ENCODE measurements around the gene ZNF30. TPM values are rescaled to one million over a fixed set of nuclear protein-coding genes. Genes with fewer than 3 reads are reported as not detected.
"Not testable (repeated sequence)": the region's sequence is repeated elsewhere in the genome, so short reads cannot be mapped to it uniquely, and the experiment has no call there.

Gene ZNF30
- total and polyA plus RNA-seq, 4 donors = 1.3 to 1.8 (median 1.7) TPM

- Histone ChIP-seq H3K36me3 (ENCODE audit: control insufficient read depth in 4 of 4, insufficient read depth in 3 of 4, low read depth in 1 of 4, low read length in 3 of 4) (no peaks in the 10 kb centered on the region), H3K27me3 (ENCODE audit: control insufficient read depth in 4 of 4, insufficient read depth in 4 of 4, low read length in 3 of 4) (peaks cover 0 to 11% (median 1%) of the 10 kb centered on the region in 4 donors), H3K9ac (ENCODE audit: low read depth in 1 of 2, low read length in 2 of 2) (no peak overlapping the region), H3K9me3 (ENCODE audit: control insufficient read depth in 4 of 4, low read length in 3 of 4) (peaks cover 0 to 6% (median 1%) of the 10 kb centered on the region in 4 donors), H3K27ac (ENCODE audit: low read depth in 1 of 2, low read length in 2 of 2) (no peak overlapping the region), H3K4me3 (ENCODE audit: low read depth in 1 of 3, low read length in 3 of 3) (no peak overlapping the region), H3K4me1 (ENCODE audit: control insufficient read depth in 4 of 4, insufficient read depth in 4 of 4, low read length in 3 of 4) (peaks cover 0 to 1% (median 0%) of the 10 kb centered on the region in 4 donors)
- DNase-seq (ENCODE audit: low spot score) = no peak
- TF ChIP-seq JUND (IDR thresholded peaks at IDR 0.05) = no peak
- TF ChIP-seq YY1 (IDR thresholded peaks at IDR 0.05) = no peak
- TF ChIP-seq NR2F2 (IDR thresholded peaks at IDR 0.05) = no peak
- TF ChIP-seq, protein P1, sequence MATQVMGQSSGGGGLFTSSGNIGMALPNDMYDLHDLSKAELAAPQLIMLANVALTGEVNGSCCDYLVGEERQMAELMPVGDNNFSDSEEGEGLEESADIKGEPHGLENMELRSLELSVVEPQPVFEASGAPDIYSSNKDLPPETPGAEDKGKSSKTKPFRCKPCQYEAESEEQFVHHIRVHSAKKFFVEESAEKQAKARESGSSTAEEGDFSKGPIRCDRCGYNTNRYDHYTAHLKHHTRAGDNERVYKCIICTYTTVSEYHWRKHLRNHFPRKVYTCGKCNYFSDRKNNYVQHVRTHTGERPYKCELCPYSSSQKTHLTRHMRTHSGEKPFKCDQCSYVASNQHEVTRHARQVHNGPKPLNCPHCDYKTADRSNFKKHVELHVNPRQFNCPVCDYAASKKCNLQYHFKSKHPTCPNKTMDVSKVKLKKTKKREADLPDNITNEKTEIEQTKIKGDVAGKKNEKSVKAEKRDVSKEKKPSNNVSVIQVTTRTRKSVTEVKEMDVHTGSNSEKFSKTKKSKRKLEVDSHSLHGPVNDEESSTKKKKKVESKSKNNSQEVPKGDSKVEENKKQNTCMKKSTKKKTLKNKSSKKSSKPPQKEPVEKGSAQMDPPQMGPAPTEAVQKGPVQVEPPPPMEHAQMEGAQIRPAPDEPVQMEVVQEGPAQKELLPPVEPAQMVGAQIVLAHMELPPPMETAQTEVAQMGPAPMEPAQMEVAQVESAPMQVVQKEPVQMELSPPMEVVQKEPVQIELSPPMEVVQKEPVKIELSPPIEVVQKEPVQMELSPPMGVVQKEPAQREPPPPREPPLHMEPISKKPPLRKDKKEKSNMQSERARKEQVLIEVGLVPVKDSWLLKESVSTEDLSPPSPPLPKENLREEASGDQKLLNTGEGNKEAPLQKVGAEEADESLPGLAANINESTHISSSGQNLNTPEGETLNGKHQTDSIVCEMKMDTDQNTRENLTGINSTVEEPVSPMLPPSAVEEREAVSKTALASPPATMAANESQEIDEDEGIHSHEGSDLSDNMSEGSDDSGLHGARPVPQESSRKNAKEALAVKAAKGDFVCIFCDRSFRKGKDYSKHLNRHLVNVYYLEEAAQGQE (IDR thresholded peaks at IDR 0.05) = no peak
- TF ChIP-seq FOXA2 (IDR thresholded peaks at IDR 0.05) = no peak
- no peak for TF ChIP-seq RAD21 (IDR thresholded peaks at IDR 0.05)
- TF ChIP-seq, protein P2, sequence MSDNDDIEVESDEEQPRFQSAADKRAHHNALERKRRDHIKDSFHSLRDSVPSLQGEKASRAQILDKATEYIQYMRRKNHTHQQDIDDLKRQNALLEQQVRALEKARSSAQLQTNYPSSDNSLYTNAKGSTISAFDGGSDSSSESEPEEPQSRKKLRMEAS (IDR thresholded peaks at IDR 0.05) = no peak
- TF ChIP-seq RXRA (IDR thresholded peaks at IDR 0.05) = no peak
- TF ChIP-seq HNF4A (conservative IDR thresholded peaks at IDR 0.05) = no peak
- TF ChIP-seq, protein P3, sequence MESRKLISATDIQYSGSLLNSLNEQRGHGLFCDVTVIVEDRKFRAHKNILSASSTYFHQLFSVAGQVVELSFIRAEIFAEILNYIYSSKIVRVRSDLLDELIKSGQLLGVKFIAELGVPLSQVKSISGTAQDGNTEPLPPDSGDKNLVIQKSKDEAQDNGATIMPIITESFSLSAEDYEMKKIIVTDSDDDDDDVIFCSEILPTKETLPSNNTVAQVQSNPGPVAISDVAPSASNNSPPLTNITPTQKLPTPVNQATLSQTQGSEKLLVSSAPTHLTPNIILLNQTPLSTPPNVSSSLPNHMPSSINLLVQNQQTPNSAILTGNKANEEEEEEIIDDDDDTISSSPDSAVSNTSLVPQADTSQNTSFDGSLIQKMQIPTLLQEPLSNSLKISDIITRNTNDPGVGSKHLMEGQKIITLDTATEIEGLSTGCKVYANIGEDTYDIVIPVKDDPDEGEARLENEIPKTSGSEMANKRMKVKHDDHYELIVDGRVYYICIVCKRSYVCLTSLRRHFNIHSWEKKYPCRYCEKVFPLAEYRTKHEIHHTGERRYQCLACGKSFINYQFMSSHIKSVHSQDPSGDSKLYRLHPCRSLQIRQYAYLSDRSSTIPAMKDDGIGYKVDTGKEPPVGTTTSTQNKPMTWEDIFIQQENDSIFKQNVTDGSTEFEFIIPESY (IDR thresholded peaks at IDR 0.05) = no peak
- TF ChIP-seq SP1 (IDR thresholded peaks at IDR 0.05) = no peak
- TF ChIP-seq HNF4G (IDR thresholded peaks at IDR 0.05) = no peak
- 6% methylated on average over 59 of the region's 59 CpGs for WGBS
These were observed 21.8 kb upstream of the ZNF30 start for GRCh38 chr19:34904664-34905527.

DNA sequence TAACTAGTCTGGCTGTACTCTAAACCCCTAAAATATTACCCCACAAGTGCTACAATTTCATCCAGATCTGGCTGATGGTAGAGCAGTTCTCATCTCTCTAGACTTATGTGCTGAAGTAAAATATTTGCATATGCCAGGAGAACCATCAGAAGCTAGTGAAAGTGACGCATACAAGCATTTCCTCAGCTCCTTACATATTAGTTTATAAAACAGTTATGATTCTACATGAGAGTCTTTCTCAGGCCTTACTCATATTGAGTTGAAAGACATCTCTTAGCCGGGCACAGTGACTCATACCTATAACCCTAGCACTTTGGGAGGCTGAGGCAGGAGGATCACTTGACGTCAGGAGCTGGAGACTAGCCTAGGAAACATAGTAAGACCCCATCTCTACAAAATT is 15.9 kb upstream of the ZNF30 start:
- Histone ChIP-seq H3K27me3 (ENCODE audit: control insufficient read depth in 4 of 4, insufficient read depth in 4 of 4, low read length in 3 of 4) (peaks cover 0 to 3% (median under 1%) of the 10 kb centered on the region in 4 donors), H3K9me3 (ENCODE audit: control insufficient read depth in 4 of 4, low read length in 3 of 4) (peaks cover 0 to 8% (median 3%) of the 10 kb centered on the region in 4 donors), H3K4me3 (ENCODE audit: low read depth in 1 of 3, low read length in 3 of 3) (no peak overlapping the region), H3K27ac (ENCODE audit: low read depth in 1 of 2, low read length in 2 of 2) (no peak overlapping the region), H3K4me1 (ENCODE audit: control insufficient read depth in 4 of 4, insufficient read depth in 4 of 4, low read length in 3 of 4) (no peaks in the 10 kb centered on the region), H3K36me3 (ENCODE audit: control insufficient read depth in 4 of 4, insufficient read depth in 3 of 4, low read depth in 1 of 4, low read length in 3 of 4) (no peaks in the 10 kb centered on the region), H3K9ac (ENCODE audit: low read depth in 1 of 2, low read length in 2 of 2) (no peak overlapping the region)
- WGBS = 82% methylated on average over 3 of the region's 3 CpGs
- no peak for DNase-seq (ENCODE audit: low spot score)
- TF ChIP-seq FOXA1 (IDR thresholded peaks at IDR 0.05) (no peak), RAD21 (IDR thresholded peaks at IDR 0.05) (no peak), SP1 (IDR thresholded peaks at IDR 0.05) (no peak), TAF1 (conservative IDR thresholded peaks at IDR 0.05) (no peak)

DNA sequence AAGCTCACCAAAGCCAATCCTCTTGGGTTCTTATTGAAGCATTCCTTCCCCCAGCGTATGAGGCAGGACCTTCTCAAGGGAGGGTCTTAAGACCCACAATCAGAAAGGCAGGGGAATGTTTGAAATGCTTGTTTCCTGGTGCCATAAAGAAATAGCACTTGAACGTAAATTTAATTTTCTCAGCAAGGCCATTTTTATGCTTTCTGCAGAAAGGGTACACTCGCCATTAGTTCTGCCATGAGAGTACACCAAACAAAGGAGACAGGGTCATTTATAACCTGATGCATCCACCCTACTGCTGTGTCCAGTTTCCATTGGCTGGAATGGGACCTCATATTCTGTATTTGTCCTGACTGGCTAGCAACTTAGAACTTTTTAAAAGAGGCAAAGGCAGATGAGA is 9.6 kb upstream of the ZNF30 start:
- H3K9me3 ChIP-seq (ENCODE audit: control insufficient read depth in 4 of 4, low read length in 3 of 4) = peaks cover 5 to 35% (median 15%) of the 10 kb centered on the region in 4 donors
- WGBS = 82% methylated on average over 3 of the region's 3 CpGs

More for the DNA sequence above, 9.6 kb upstream of the ZNF30 start:
- not testable (repeated sequence) for DNase-seq (ENCODE audit: low spot score); H3K27me3 ChIP-seq (ENCODE audit: control insufficient read depth in 4 of 4, insufficient read depth in 4 of 4, low read length in 3 of 4); H3K9ac ChIP-seq (ENCODE audit: low read depth in 1 of 2, low read length in 2 of 2); H3K4me1 ChIP-seq (ENCODE audit: control insufficient read depth in 4 of 4, insufficient read depth in 4 of 4, low read length in 3 of 4); H3K4me3 ChIP-seq (ENCODE audit: low read depth in 1 of 3, low read length in 3 of 3); H3K36me3 ChIP-seq (ENCODE audit: control insufficient read depth in 4 of 4, insufficient read depth in 3 of 4, low read depth in 1 of 4, low read length in 3 of 4); H3K27ac ChIP-seq (ENCODE audit: low read depth in 1 of 2, low read length in 2 of 2)
